ENCODE results near the gene SLC33A1.
"Not testable (repeated sequence)": the region's sequence is repeated elsewhere in the genome, so short reads cannot be mapped to it uniquely, and the experiment has no call there.

- not testable (repeated sequence) for TF ChIP-seq EZH2 (IDR thresholded peaks at IDR 0.05; ENCODE audit: borderline replicate concordance, low read depth, low read length, poor library complexity, severe bottlenecking)
- TF ChIP-seq, protein P1, sequence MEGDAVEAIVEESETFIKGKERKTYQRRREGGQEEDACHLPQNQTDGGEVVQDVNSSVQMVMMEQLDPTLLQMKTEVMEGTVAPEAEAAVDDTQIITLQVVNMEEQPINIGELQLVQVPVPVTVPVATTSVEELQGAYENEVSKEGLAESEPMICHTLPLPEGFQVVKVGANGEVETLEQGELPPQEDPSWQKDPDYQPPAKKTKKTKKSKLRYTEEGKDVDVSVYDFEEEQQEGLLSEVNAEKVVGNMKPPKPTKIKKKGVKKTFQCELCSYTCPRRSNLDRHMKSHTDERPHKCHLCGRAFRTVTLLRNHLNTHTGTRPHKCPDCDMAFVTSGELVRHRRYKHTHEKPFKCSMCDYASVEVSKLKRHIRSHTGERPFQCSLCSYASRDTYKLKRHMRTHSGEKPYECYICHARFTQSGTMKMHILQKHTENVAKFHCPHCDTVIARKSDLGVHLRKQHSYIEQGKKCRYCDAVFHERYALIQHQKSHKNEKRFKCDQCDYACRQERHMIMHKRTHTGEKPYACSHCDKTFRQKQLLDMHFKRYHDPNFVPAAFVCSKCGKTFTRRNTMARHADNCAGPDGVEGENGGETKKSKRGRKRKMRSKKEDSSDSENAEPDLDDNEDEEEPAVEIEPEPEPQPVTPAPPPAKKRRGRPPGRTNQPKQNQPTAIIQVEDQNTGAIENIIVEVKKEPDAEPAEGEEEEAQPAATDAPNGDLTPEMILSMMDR (conservative IDR thresholded peaks at IDR 0.05; ENCODE audit: low read depth, low read length) = not testable (repeated sequence)
Observed at GRCh38 chr3:155849404-155849803, 4.8 kb downstream of the SLC33A1 start.

Measured in A673 (cell line).